ENCODE data around the gene USP8. TPM values are rescaled to one million over a fixed set of nuclear protein-coding genes. Genes with fewer than 3 reads are reported as not detected.

The USP8 gene
- total RNA-seq, 3 donors from 2014 or later (not counting 1 experiment from before 2014, with no cell fraction given): 81.0 to 87.7 (median 81.4) TPM

- Mint-ChIP-seq H3K27me3 (ENCODE audit: low read depth in 2 of 2) (peaks cover 0 to 3% of the 10 kb centered on the region in 2 donors), H3K36me3 (no peaks in the 10 kb centered on the region), H3K4me1 (no peaks in the 10 kb centered on the region), H3K4me3 (no peak overlapping the region), H3K9me3 (no peaks in the 10 kb centered on the region), H3K27ac (no peak overlapping the region)
- TF ChIP-seq, protein P1, sequence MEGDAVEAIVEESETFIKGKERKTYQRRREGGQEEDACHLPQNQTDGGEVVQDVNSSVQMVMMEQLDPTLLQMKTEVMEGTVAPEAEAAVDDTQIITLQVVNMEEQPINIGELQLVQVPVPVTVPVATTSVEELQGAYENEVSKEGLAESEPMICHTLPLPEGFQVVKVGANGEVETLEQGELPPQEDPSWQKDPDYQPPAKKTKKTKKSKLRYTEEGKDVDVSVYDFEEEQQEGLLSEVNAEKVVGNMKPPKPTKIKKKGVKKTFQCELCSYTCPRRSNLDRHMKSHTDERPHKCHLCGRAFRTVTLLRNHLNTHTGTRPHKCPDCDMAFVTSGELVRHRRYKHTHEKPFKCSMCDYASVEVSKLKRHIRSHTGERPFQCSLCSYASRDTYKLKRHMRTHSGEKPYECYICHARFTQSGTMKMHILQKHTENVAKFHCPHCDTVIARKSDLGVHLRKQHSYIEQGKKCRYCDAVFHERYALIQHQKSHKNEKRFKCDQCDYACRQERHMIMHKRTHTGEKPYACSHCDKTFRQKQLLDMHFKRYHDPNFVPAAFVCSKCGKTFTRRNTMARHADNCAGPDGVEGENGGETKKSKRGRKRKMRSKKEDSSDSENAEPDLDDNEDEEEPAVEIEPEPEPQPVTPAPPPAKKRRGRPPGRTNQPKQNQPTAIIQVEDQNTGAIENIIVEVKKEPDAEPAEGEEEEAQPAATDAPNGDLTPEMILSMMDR (IDR thresholded peaks at IDR 0.05): no peak
- H3K9me3 ChIP-seq (ENCODE audit: control insufficient read depth, insufficient read depth, low read length): no peaks in the 10 kb centered on the region
- no peak for DNase-seq
- 96% methylated on average over 3 of the region's 4 CpGs for WGBS (ENCODE audit: insufficient coverage)
- no peaks in the 10 kb centered on the region for H3K4me1 ChIP-seq (ENCODE audit: control insufficient read depth, insufficient read depth, low read length)
- H3K36me3 ChIP-seq (ENCODE audit: control insufficient read depth, insufficient read depth, low read length): no peaks in the 10 kb centered on the region
- H3K4me3 ChIP-seq (ENCODE audit: low read length): no peak overlapping the region
- intact Hi-C loops (cut with micrococcal nuclease): no loop called here
- H3K27ac ChIP-seq (ENCODE audit: low read length): no peak overlapping the region
- no peak for ATAC-seq
- no peaks in the 10 kb centered on the region for H3K27me3 ChIP-seq (ENCODE audit: control insufficient read depth, insufficient read depth, low read length)
Measured at GRCh38 chr15:50531163-50531562, 107.0 kb downstream of the USP8 start.

DNA sequence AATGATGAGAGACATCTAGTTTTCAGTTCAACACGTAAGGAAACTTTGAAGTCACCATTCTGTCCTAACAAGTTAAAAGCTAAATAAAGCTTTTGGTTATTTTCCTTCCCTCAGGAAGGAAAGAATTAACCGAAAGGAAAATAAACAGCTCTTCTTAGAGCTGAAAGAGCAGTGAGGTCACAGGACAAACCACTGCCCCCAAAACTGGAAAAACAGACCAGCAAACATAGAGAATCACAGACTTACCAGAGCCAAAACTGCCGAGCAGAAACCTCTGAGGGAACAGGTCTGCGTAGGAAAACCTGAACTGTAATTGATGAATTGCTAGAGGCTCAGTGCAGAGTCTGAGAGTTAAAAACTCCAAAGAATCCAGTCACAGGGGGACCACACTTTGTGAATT, 107.6 kb downstream of the USP8 start:
- Mint-ChIP-seq H3K4me3 (no peak overlapping the region), H3K36me3 (no peaks in the 10 kb centered on the region), H3K27me3 (ENCODE audit: low read depth in 2 of 2) (peaks cover 0 to 3% of the 10 kb centered on the region in 2 donors), H3K9me3 (no peaks in the 10 kb centered on the region), H3K27ac (no peak overlapping the region), H3K4me1 (no peaks in the 10 kb centered on the region)
- intact Hi-C loops (cut with micrococcal nuclease): no loop called here
- Histone ChIP-seq H3K36me3 (ENCODE audit: control insufficient read depth, insufficient read depth, low read length) (no peaks in the 10 kb centered on the region), H3K27me3 (ENCODE audit: control insufficient read depth, insufficient read depth, low read length) (no peaks in the 10 kb centered on the region), H3K27ac (ENCODE audit: low read length) (no peak overlapping the region), H3K4me3 (ENCODE audit: low read length) (no peak overlapping the region), H3K9me3 (ENCODE audit: control insufficient read depth, insufficient read depth, low read length) (no peaks in the 10 kb centered on the region), H3K4me1 (ENCODE audit: control insufficient read depth, insufficient read depth, low read length) (no peaks in the 10 kb centered on the region)
- WGBS (ENCODE audit: insufficient coverage): 74% methylated on average over 4 of the region's 4 CpGs
- TF ChIP-seq, protein P1 (IDR thresholded peaks at IDR 0.05): no peak
- DNase-seq (no peak), ATAC-seq (no peak)

DNA sequence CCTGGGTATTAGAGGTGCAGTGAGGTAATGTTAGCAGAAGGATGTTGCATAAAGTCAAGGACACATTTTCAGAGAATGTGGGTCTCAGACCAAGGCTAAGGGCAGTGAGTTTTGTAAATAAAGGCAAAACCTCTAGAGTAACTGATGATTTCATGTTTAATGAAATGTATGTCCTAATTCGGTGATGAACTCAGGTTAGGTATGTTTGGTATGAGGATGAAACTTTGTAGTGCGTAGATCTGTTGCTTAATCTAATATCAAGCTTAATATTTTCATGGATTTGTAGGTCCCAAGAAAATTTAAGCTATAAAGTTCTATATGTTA, 118.6 kb downstream of the USP8 start:
- Mint-ChIP-seq H3K4me1 (no peaks in the 10 kb centered on the region), H3K9me3 (no peaks in the 10 kb centered on the region), H3K36me3 (no peaks in the 10 kb centered on the region), H3K27me3 (ENCODE audit: low read depth in 2 of 2) (peaks cover 0 to 10% of the 10 kb centered on the region in 2 donors), H3K4me3 (no peak overlapping the region), H3K27ac (no peak overlapping the region)
- no peak for DNase-seq
- Histone ChIP-seq H3K4me1 (ENCODE audit: control insufficient read depth, insufficient read depth, low read length) (no peaks in the 10 kb centered on the region), H3K36me3 (ENCODE audit: control insufficient read depth, insufficient read depth, low read length) (no peaks in the 10 kb centered on the region), H3K9me3 (ENCODE audit: control insufficient read depth, insufficient read depth, low read length) (no peaks in the 10 kb centered on the region), H3K27me3 (ENCODE audit: control insufficient read depth, insufficient read depth, low read length) (no peaks in the 10 kb centered on the region), H3K4me3 (ENCODE audit: low read length) (no peak overlapping the region), H3K27ac (ENCODE audit: low read length) (no peak overlapping the region)
- TF ChIP-seq, protein P1 (IDR thresholded peaks at IDR 0.05): no peak
- intact Hi-C loops (cut with micrococcal nuclease): no loop called here
- WGBS (ENCODE audit: insufficient coverage): 86% methylated on average over 1 of the region's 2 CpGs
- no peak for ATAC-seq

GRCh38 chr15:50543556-50543955, 119.4 kb downstream of the USP8 start:
- H3K9me3 ChIP-seq (ENCODE audit: control insufficient read depth, insufficient read depth, low read length): no peaks in the 10 kb centered on the region
- peaks cover 0 to 10% of the 10 kb centered on the region in 2 donors for H3K27me3 Mint-ChIP-seq (ENCODE audit: low read depth in 2 of 2)
- DNase-seq (no peak), ATAC-seq (no peak)
- intact Hi-C loops (cut with micrococcal nuclease): no loop called here
- H3K4me1 Mint-ChIP-seq: no peaks in the 10 kb centered on the region
- 90% methylated on average over 3 of the region's 3 CpGs for whole genome bisulfite sequencing (ENCODE audit: insufficient coverage)
- no peaks in the 10 kb centered on the region for H3K9me3 Mint-ChIP-seq
- H3K36me3 Mint-ChIP-seq: no peaks in the 10 kb centered on the region
- H3K4me3 Mint-ChIP-seq: no peak overlapping the region
- no peak overlapping the region for H3K4me3 ChIP-seq (ENCODE audit: low read length)
- no peaks in the 10 kb centered on the region for H3K36me3 ChIP-seq (ENCODE audit: control insufficient read depth, insufficient read depth, low read length)
- H3K27me3 ChIP-seq (ENCODE audit: control insufficient read depth, insufficient read depth, low read length): no peaks in the 10 kb centered on the region
- H3K27ac Mint-ChIP-seq: no peak overlapping the region
- TF ChIP-seq, protein P1 (IDR thresholded peaks at IDR 0.05): no peak
- H3K4me1 ChIP-seq (ENCODE audit: control insufficient read depth, insufficient read depth, low read length): no peaks in the 10 kb centered on the region
- no peak overlapping the region for H3K27ac ChIP-seq (ENCODE audit: low read length)
